Measurements from ENCODE around the gene KCNIP4. TPM values are rescaled to one million over a fixed set of nuclear protein-coding genes. Genes with fewer than 3 reads are reported as not detected.

Gene KCNIP4
- polyA plus RNA-seq, 1 donor (not counting 4 experiments of a cell fraction or from before 2014, with no cell fraction given), result 0.07 TPM

GRCh38 chr4:20761826-20762225 lies 1186.7 kb downstream of the KCNIP4 start:
- H2AFZ ChIP-seq (ENCODE audit: control insufficient read depth, low read length), result no peak overlapping the region
- no peaks in the 10 kb centered on the region for H3K27me3 ChIP-seq (ENCODE audit: control insufficient read depth, extremely low read depth, insufficient read depth, low read length)
- no peaks in the 10 kb centered on the region for H3K9me1 ChIP-seq (ENCODE audit: control insufficient read depth, extremely low read depth, insufficient read depth, low read length)
- no peaks in the 10 kb centered on the region for H3K4me1 ChIP-seq (ENCODE audit: control insufficient read depth, extremely low read depth, insufficient read depth, low read length)
- H3K79me2 ChIP-seq (ENCODE audit: control insufficient read depth, insufficient read depth, low read length), result no peaks in the 10 kb centered on the region
- no peak overlapping the region for H3K4me3 ChIP-seq (ENCODE audit: control insufficient read depth in 2 of 3, extremely low read depth in 1 of 3, insufficient read depth in 2 of 3, low read depth in 1 of 3, low read length in 3 of 3)
- dilution Hi-C loops (cut with MboI; ENCODE audit: extremely low pct_ligation_motif_present, low sequenced_read_pairs), result loop anchor here (25.0 kb wide), 1 partner anchor 375 kb away; no protein-coding TSS in a partner anchor
- H4K20me1 ChIP-seq (ENCODE audit: control insufficient read depth, extremely low read depth, insufficient read depth, low read length), result no peaks in the 10 kb centered on the region
- H3K36me3 ChIP-seq (ENCODE audit: control insufficient read depth in 2 of 2, extremely low read depth in 1 of 2, insufficient read depth in 2 of 2, low read length in 2 of 2), result no peaks in the 10 kb centered on the region
- FAIRE-seq, result no peak
- DNase-seq (ENCODE audit: low read depth, low spot score), result no peak
- no peak overlapping the region for H3K9ac ChIP-seq (ENCODE audit: control insufficient read depth, extremely low read depth, insufficient read depth, low read length)
- no peak overlapping the region for H3K4me2 ChIP-seq (ENCODE audit: control insufficient read depth, extremely low read depth, insufficient read depth, low read depth, low read length)
- no peak overlapping the region for H3K27ac ChIP-seq (ENCODE audit: control insufficient read depth, insufficient read depth, low read length)
- no peaks in the 10 kb centered on the region for H3K9me3 ChIP-seq (ENCODE audit: control insufficient read depth, low read depth, low read length)
- TF ChIP-seq CTCF (optimal IDR thresholded peaks at IDR 0.05 in 1 of 3, IDR thresholded peaks at IDR 0.05 in 1 of 3, conservative IDR thresholded peaks at IDR 0.05 in 1 of 3; ENCODE audit: extremely low read depth in 1 of 3, insufficient read depth in 2 of 3, low read length in 3 of 3) (no peak), EZH2 (IDR thresholded peaks at IDR 0.05; ENCODE audit: low read length) (no peak)

- no peak overlapping the region for H2AFZ ChIP-seq (ENCODE audit: control insufficient read depth, low read length)
- H4K20me1 ChIP-seq (ENCODE audit: control insufficient read depth, extremely low read depth, insufficient read depth, low read length), result no peaks in the 10 kb centered on the region
- H3K4me1 ChIP-seq (ENCODE audit: control insufficient read depth, extremely low read depth, insufficient read depth, low read length), result no peaks in the 10 kb centered on the region
- H3K79me2 ChIP-seq (ENCODE audit: control insufficient read depth, insufficient read depth, low read length), result no peaks in the 10 kb centered on the region
- H3K9ac ChIP-seq (ENCODE audit: control insufficient read depth, extremely low read depth, insufficient read depth, low read length), result no peak overlapping the region
- no peak overlapping the region for H3K4me2 ChIP-seq (ENCODE audit: control insufficient read depth, extremely low read depth, insufficient read depth, low read depth, low read length)
- no peak overlapping the region for H3K27ac ChIP-seq (ENCODE audit: control insufficient read depth, insufficient read depth, low read length)
- H3K27me3 ChIP-seq (ENCODE audit: control insufficient read depth, extremely low read depth, insufficient read depth, low read length), result no peaks in the 10 kb centered on the region
- dilution Hi-C loops (cut with MboI; ENCODE audit: extremely low pct_ligation_motif_present, low sequenced_read_pairs), result loop anchor here (25.0 kb wide), 1 partner anchor 376 kb away; no protein-coding TSS in a partner anchor
- FAIRE-seq (no peak), DNase-seq (ENCODE audit: low read depth, low spot score) (no peak)
- H3K4me3 ChIP-seq (ENCODE audit: control insufficient read depth in 2 of 3, extremely low read depth in 1 of 3, insufficient read depth in 2 of 3, low read depth in 1 of 3, low read length in 3 of 3), result no peak overlapping the region
- TF ChIP-seq EZH2 (IDR thresholded peaks at IDR 0.05; ENCODE audit: low read length) (no peak), CTCF (optimal IDR thresholded peaks at IDR 0.05 in 1 of 3, IDR thresholded peaks at IDR 0.05 in 1 of 3, conservative IDR thresholded peaks at IDR 0.05 in 1 of 3; ENCODE audit: extremely low read depth in 1 of 3, insufficient read depth in 2 of 3, low read length in 3 of 3) (no peak)
- H3K36me3 ChIP-seq (ENCODE audit: control insufficient read depth in 2 of 2, extremely low read depth in 1 of 2, insufficient read depth in 2 of 2, low read length in 2 of 2), result no peaks in the 10 kb centered on the region
- H3K9me1 ChIP-seq (ENCODE audit: control insufficient read depth, extremely low read depth, insufficient read depth, low read length), result no peaks in the 10 kb centered on the region
- H3K9me3 ChIP-seq (ENCODE audit: control insufficient read depth, low read depth, low read length), result no peaks in the 10 kb centered on the region
Measured at GRCh38 chr4:20761382-20761781, 1187.2 kb downstream of the KCNIP4 start.

Data from keratinocyte (primary cell).